H1 (cell line): ENCODE data around the gene IL20RB.

Experiments used
- ASH2L ChIP-seq: fragments of 200-600, 300-600 bp; sonication (generic); IDR thresholded peaks from one replicate; pipeline ENCODE4 v1.7.1; 2017; ENCODE audit warnings: low read length
- CHD2 ChIP-seq: IDR thresholded peaks from 2 replicates; pipeline ENCODE4 v1.6.1; 2012; ENCODE audit warnings: low read length, improper control_type of control experiment
- EP300 ChIP-seq, 2 experiments: IDR thresholded peaks; 1 replicate in 1 of 2; 2 replicates in 1 of 2; pipeline ENCODE4 v1.6.1; 2011 to 2012; ENCODE audit warnings: low read depth in 2 of 2, low read length in 2 of 2, mild to moderate bottlenecking in 2 of 2, borderline replicate concordance in 1 of 2, inconsistent platforms in 1 of 2, moderate library complexity in 1 of 2
- EZH2 ChIP-seq: fragments of 200-600 bp; sonication (generic); IDR thresholded peaks from 2 replicates; pipeline ENCODE4 v1.7.1; 2012; ENCODE audit warnings: low read depth, mild to moderate bottlenecking, moderate library complexity, low read length, inconsistent platforms; ENCODE audit not compliant: severe bottlenecking
- MAFK ChIP-seq: IDR thresholded peaks from 2 replicates; pipeline ENCODE4 v1.6.1; 2012; ENCODE audit warnings: low read depth, mild to moderate bottlenecking, improper control_type of control experiment, low read length
- NRF1 ChIP-seq: IDR thresholded peaks from 2 replicates; pipeline ENCODE4 v1.6.1; 2011; ENCODE audit warnings: mild to moderate bottlenecking, low read depth, low read length, improper control_type of control experiment
- POLR2A ChIP-seq, 2 experiments: IDR thresholded peaks; 1 replicate in 1 of 2; 2 replicates in 1 of 2; pipeline ENCODE4 v1.6.1; 2011; ENCODE audit warnings: low read depth in 2 of 2, low read length in 2 of 2, mild to moderate bottlenecking in 2 of 2; ENCODE audit errors: control extremely low read depth in 1 of 2
- POLR2AphosphoS5 ChIP-seq: IDR thresholded peaks from 2 replicates; pipeline ENCODE4 v1.6.1; 2011; ENCODE audit warnings: low read depth, low read length
- RAD21 ChIP-seq, 2 experiments: IDR thresholded peaks in 1 of 2; conservative IDR thresholded peaks in 1 of 2; 2 replicates each; pipeline ENCODE4 v1.6.1; 2011; ENCODE audit warnings: low read depth in 2 of 2, low read length in 2 of 2, improper control_type of control experiment in 1 of 2, inconsistent platforms in 1 of 2, mild to moderate bottlenecking in 1 of 2, moderate library complexity in 1 of 2
- SUZ12 ChIP-seq: fragments of 200-600 bp; sonication (generic); IDR thresholded peaks from 2 replicates; pipeline ENCODE4 v1.6.1; 2012; ENCODE audit warnings: mild to moderate bottlenecking, inconsistent platforms, low read length, moderate library complexity, mixed read lengths
- TF ChIP-seq, protein P1 (sequence below): IDR thresholded peaks from 2 replicates; pipeline ENCODE4 v1.6.1; 2012; ENCODE audit warnings: low read length, inconsistent platforms
- TF ChIP-seq, protein P2 (sequence below): IDR thresholded peaks from 2 replicates; pipeline ENCODE4 v1.6.1; 2011; ENCODE audit warnings: low read length, improper control_type of control experiment
- TF ChIP-seq, protein P3 (sequence below), 3 experiments: IDR thresholded peaks; 1 replicate in 2 of 3; 2 replicates in 1 of 3; pipeline versions ENCODE4 v1.5.1 to v1.6.1; 2011; ENCODE audit warnings: low read length in 3 of 3, mild to moderate bottlenecking in 3 of 3, inconsistent platforms in 2 of 3, low read depth in 1 of 3, moderate library complexity in 1 of 3; ENCODE audit not compliant: insufficient read depth in 1 of 3; ENCODE audit errors: control extremely low read depth in 1 of 3

DNA sequence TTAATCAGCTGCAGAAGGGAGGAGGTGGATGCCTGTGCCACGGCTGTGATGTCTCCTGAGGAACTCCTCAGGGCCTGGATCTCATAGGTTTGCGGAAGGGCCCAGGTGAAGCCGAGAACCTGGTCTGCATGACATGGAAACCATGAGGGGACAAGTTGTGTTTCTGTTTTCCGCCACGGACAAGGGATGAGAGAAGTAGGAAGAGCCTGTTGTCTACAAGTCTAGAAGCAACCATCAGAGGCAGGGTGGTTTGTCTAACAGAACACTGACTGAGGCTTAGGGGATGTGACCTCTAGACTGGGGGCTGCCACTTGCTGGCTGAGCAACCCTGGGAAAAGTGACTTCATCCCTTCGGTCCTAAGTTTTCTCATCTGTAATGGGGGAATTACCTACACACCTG is 52.4 kb downstream of the IL20RB start:
- TF ChIP-seq, protein P1, sequence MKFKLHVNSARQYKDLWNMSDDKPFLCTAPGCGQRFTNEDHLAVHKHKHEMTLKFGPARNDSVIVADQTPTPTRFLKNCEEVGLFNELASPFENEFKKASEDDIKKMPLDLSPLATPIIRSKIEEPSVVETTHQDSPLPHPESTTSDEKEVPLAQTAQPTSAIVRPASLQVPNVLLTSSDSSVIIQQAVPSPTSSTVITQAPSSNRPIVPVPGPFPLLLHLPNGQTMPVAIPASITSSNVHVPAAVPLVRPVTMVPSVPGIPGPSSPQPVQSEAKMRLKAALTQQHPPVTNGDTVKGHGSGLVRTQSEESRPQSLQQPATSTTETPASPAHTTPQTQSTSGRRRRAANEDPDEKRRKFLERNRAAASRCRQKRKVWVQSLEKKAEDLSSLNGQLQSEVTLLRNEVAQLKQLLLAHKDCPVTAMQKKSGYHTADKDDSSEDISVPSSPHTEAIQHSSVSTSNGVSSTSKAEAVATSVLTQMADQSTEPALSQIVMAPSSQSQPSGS: no peak
- no peak for TF ChIP-seq CHD2
- TF ChIP-seq RAD21 (IDR thresholded peaks at IDR 0.05 in 1 of 2, conservative IDR thresholded peaks at IDR 0.05 in 1 of 2; ENCODE audit: low read depth in 2 of 2, low read length in 2 of 2): no peak
- no peak for TF ChIP-seq EZH2
- no peak for TF ChIP-seq NRF1
- no peak for TF ChIP-seq POLR2A (IDR thresholded peaks at IDR 0.05; ENCODE audit: control extremely low read depth in 1 of 2, low read depth in 2 of 2, low read length in 2 of 2)
- TF ChIP-seq MAFK: no peak
- no peak for TF ChIP-seq POLR2AphosphoS5
- TF ChIP-seq, protein P2, sequence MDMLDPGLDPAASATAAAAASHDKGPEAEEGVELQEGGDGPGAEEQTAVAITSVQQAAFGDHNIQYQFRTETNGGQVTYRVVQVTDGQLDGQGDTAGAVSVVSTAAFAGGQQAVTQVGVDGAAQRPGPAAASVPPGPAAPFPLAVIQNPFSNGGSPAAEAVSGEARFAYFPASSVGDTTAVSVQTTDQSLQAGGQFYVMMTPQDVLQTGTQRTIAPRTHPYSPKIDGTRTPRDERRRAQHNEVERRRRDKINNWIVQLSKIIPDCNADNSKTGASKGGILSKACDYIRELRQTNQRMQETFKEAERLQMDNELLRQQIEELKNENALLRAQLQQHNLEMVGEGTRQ: no peak
- TF ChIP-seq SUZ12: no peak
- no peak for TF ChIP-seq ASH2L
- TF ChIP-seq EP300 (IDR thresholded peaks at IDR 0.05; ENCODE audit: borderline replicate concordance in 1 of 2, low read depth in 2 of 2, low read length in 2 of 2): no peak
- TF ChIP-seq, protein P3, sequence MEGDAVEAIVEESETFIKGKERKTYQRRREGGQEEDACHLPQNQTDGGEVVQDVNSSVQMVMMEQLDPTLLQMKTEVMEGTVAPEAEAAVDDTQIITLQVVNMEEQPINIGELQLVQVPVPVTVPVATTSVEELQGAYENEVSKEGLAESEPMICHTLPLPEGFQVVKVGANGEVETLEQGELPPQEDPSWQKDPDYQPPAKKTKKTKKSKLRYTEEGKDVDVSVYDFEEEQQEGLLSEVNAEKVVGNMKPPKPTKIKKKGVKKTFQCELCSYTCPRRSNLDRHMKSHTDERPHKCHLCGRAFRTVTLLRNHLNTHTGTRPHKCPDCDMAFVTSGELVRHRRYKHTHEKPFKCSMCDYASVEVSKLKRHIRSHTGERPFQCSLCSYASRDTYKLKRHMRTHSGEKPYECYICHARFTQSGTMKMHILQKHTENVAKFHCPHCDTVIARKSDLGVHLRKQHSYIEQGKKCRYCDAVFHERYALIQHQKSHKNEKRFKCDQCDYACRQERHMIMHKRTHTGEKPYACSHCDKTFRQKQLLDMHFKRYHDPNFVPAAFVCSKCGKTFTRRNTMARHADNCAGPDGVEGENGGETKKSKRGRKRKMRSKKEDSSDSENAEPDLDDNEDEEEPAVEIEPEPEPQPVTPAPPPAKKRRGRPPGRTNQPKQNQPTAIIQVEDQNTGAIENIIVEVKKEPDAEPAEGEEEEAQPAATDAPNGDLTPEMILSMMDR (IDR thresholded peaks at IDR 0.05; ENCODE audit: control extremely low read depth in 1 of 3, insufficient read depth in 1 of 3, low read depth in 1 of 3, low read length in 3 of 3): no peak
